Mesendoderm (in vitro differentiated cells): ENCODE measurements around the gene MAEA.
A peak's percentile ranks its signal among the peaks of the same experiment; 100 is the strongest.

ENCODE experiments used
- DNase-seq: peaks from one replicate; pipeline ENCODE4 v3.0.0; 2013
- H2AK5ac ChIP-seq: 2 replicates; pipeline ENCODE4 v1.6.1; 2013; ENCODE audit warnings: low read length, inconsistent platforms
- H2BK120ac ChIP-seq: 2 replicates; pipeline ENCODE4 v1.6.1; 2013; ENCODE audit warnings: low read depth, mild to moderate bottlenecking, low read length, moderate library complexity, mixed read lengths
- H2BK15ac ChIP-seq: replicated peaks from 2 replicates; pipeline ENCODE4 v1.6.1; 2013; ENCODE audit warnings: low read depth, mild to moderate bottlenecking, moderate library complexity
- H2BK5ac ChIP-seq: 2 replicates; pipeline ENCODE4 v1.6.1; 2013; ENCODE audit warnings: low read length, inconsistent platforms
- H3K18ac ChIP-seq: 2 replicates; pipeline ENCODE4 v1.6.1; 2013; ENCODE audit warnings: mild to moderate bottlenecking, low read length, mixed read lengths
- H3K23ac ChIP-seq: one replicate; pipeline ENCODE4 v1.6.1; 2013; ENCODE audit warnings: low read length
- H3K27ac ChIP-seq: 2 replicates; pipeline ENCODE4 v1.5.1; 2013; ENCODE audit warnings: low read depth, mild to moderate bottlenecking, inconsistent platforms, low read length, moderate library complexity
- H3K27me3 ChIP-seq: 2 replicates; pipeline ENCODE4 v1.6.1; 2013; ENCODE audit warnings: low read length, control low read depth, mild to moderate bottlenecking, inconsistent platforms; ENCODE audit not compliant: insufficient read depth, poor library complexity
- H3K36me3 ChIP-seq: 2 replicates; pipeline ENCODE4 v1.6.1; 2013; ENCODE audit warnings: low read length, inconsistent platforms; ENCODE audit not compliant: control insufficient read depth, insufficient read depth
- H3K4ac ChIP-seq: one replicate; pipeline ENCODE4 v1.6.1; 2013; ENCODE audit warnings: low read depth, mild to moderate bottlenecking, low read length, moderate library complexity
- H3K4me1 ChIP-seq: 2 replicates; pipeline ENCODE4 v1.6.1; 2013; ENCODE audit warnings: low read depth, low read length, inconsistent platforms; ENCODE audit not compliant: control insufficient read depth
- H3K4me2 ChIP-seq: 2 replicates; pipeline ENCODE4 v1.6.1; 2013; ENCODE audit warnings: low read length
- H3K4me3 ChIP-seq: 2 replicates; pipeline ENCODE4 v1.5.1; 2013; ENCODE audit warnings: mild to moderate bottlenecking, low read length
- H3K56ac ChIP-seq: one replicate; pipeline ENCODE4 v1.6.1; 2013; ENCODE audit warnings: low read length
- H3K79me1 ChIP-seq: 2 replicates; pipeline ENCODE4 v1.6.1; 2013; ENCODE audit warnings: low read length, inconsistent platforms
- H3K79me2 ChIP-seq: 2 replicates; pipeline ENCODE4 v1.6.1; 2013; ENCODE audit warnings: mild to moderate bottlenecking, low read length; ENCODE audit not compliant: control insufficient read depth, insufficient read depth
- H3K9ac ChIP-seq: 2 replicates; pipeline ENCODE4 v1.6.1; 2013; ENCODE audit warnings: low read length, inconsistent platforms
- H4K5ac ChIP-seq: one replicate; pipeline ENCODE4 v1.6.1; 2013; ENCODE audit warnings: low read length
- H4K8ac ChIP-seq: one replicate; pipeline ENCODE4 v1.6.1; 2013; ENCODE audit warnings: low read depth, mild to moderate bottlenecking, control low read depth, low read length, moderate library complexity
- WGBS: extraction: QIAGEN DNeasy Blood & Tissue Kit; methylation state at CpG from one replicate; pipeline ENCODE4 v1.1.7; 2013; ENCODE audit warnings: low lambda C conversion rate, missing lambda C conversion rate; ENCODE audit not compliant: insufficient coverage; ENCODE audit errors: extremely low coverage; 5-methylcytosine and 5-hydroxymethylcytosine counted together

MAEA gene

GRCh38 chr4:1340861-1341260 is 51.2 kb downstream of the MAEA start:
- no peak overlapping the region for H2BK120ac ChIP-seq
- H3K4ac ChIP-seq: no peak overlapping the region
- no peak overlapping the region for H2BK15ac ChIP-seq
- H3K56ac ChIP-seq: no peak overlapping the region
- H3K23ac ChIP-seq: no peak overlapping the region
- no peaks in the 10 kb centered on the region for H3K79me2 ChIP-seq
- H4K5ac ChIP-seq: no peak overlapping the region
- H3K27ac ChIP-seq: no peak overlapping the region
- peaks cover 14% of the 10 kb centered on the region for H3K36me3 ChIP-seq
- H3K4me1 ChIP-seq: no peaks in the 10 kb centered on the region
- no peak overlapping the region for H3K4me3 ChIP-seq
- H4K8ac ChIP-seq: no peak overlapping the region
- no peak overlapping the region for H2AK5ac ChIP-seq
- no peak overlapping the region for H2BK5ac ChIP-seq
- H3K79me1 ChIP-seq: peaks cover 3% of the 10 kb centered on the region
- H3K27me3 ChIP-seq: no peaks in the 10 kb centered on the region
- no peak for DNase-seq
- H3K4me2 ChIP-seq: no peak overlapping the region
- no peak overlapping the region for H3K18ac ChIP-seq
- WGBS: no CpG with 5 or more reads among the region's 20 CpGs
- no peak overlapping the region for H3K9ac ChIP-seq

- H3K36me3 ChIP-seq: peaks cover 7% of the 10 kb centered on the region
- H3K4me3 ChIP-seq: no peak overlapping the region
- H2BK15ac ChIP-seq: no peak overlapping the region
- no peak overlapping the region for H4K8ac ChIP-seq
- no peaks in the 10 kb centered on the region for H3K79me2 ChIP-seq
- H3K4me1 ChIP-seq: no peaks in the 10 kb centered on the region
- H3K27ac ChIP-seq: no peak overlapping the region
- H3K27me3 ChIP-seq: no peaks in the 10 kb centered on the region
- no peak overlapping the region for H3K9ac ChIP-seq
- no peak overlapping the region for H2AK5ac ChIP-seq
- DNase-seq: no peak
- no peak overlapping the region for H3K56ac ChIP-seq
- no peak overlapping the region for H3K23ac ChIP-seq
- no peak overlapping the region for H3K18ac ChIP-seq
- peaks cover 3% of the 10 kb centered on the region for H3K79me1 ChIP-seq
- no peak overlapping the region for H3K4ac ChIP-seq
- WGBS: no CpG with 5 or more reads among the region's 1 CpG
- H4K5ac ChIP-seq: no peak overlapping the region
- no peak overlapping the region for H2BK5ac ChIP-seq
- no peak overlapping the region for H3K4me2 ChIP-seq
- H2BK120ac ChIP-seq: no peak overlapping the region
Observed at GRCh38 chr4:1342003-1342402, 52.3 kb downstream of the MAEA start.

GRCh38 chr4:1344696-1345095 is 55.0 kb downstream of the MAEA start:
- Histone ChIP-seq H2BK120ac (no peak overlapping the region), H2BK5ac (no peak overlapping the region), H2BK15ac (no peak overlapping the region), H3K27me3 (no peaks in the 10 kb centered on the region), H3K18ac (no peak overlapping the region), H3K9ac (peak overlapping the region; percentile 34), H3K4ac (no peak overlapping the region), H3K79me2 (no peaks in the 10 kb centered on the region), H2AK5ac (no peak overlapping the region), H3K56ac (peak overlapping the region; percentile 64), H3K4me2 (no peak overlapping the region), H3K4me1 (no peaks in the 10 kb centered on the region), H3K4me3 (no peak overlapping the region), H4K8ac (no peak overlapping the region), H3K36me3 (no peaks in the 10 kb centered on the region), H3K79me1 (peaks cover 5% of the 10 kb centered on the region), H4K5ac (no peak overlapping the region), H3K23ac (peak overlapping the region; percentile 89), H3K27ac (no peak overlapping the region)
- WGBS: no CpG with 5 or more reads among the region's 12 CpGs
- no peak for DNase-seq

GRCh38 chr4:1345903-1346780 is 56.5 kb downstream of the MAEA start:
- Histone ChIP-seq H3K36me3 (no peaks in the 10 kb centered on the region), H3K56ac (peak overlapping the region; percentile 97), H4K8ac (peak overlapping the region; percentile 66), H2BK5ac (peak overlapping the region; percentile 13), H3K4me2 (peak overlapping the region; percentile 23), H3K27ac (peak overlapping the region; percentile 89), H2BK120ac (no peak overlapping the region), H3K23ac (no peak overlapping the region), H3K18ac (peak overlapping the region; percentile 60), H2AK5ac (no peak overlapping the region), H3K79me1 (peaks cover 7% of the 10 kb centered on the region), H4K5ac (no peak overlapping the region), H2BK15ac (no peak overlapping the region), H3K4me1 (no peaks in the 10 kb centered on the region), H3K79me2 (no peaks in the 10 kb centered on the region), H3K4ac (peak overlapping the region; percentile 46), H3K27me3 (no peaks in the 10 kb centered on the region), H3K9ac (peak overlapping the region; percentile 98), H3K4me3 (peak overlapping the region; percentile 82)
- DNase-seq: peak; percentile 86
- WGBS: no CpG with 5 or more reads among the region's 76 CpGs

DNA sequence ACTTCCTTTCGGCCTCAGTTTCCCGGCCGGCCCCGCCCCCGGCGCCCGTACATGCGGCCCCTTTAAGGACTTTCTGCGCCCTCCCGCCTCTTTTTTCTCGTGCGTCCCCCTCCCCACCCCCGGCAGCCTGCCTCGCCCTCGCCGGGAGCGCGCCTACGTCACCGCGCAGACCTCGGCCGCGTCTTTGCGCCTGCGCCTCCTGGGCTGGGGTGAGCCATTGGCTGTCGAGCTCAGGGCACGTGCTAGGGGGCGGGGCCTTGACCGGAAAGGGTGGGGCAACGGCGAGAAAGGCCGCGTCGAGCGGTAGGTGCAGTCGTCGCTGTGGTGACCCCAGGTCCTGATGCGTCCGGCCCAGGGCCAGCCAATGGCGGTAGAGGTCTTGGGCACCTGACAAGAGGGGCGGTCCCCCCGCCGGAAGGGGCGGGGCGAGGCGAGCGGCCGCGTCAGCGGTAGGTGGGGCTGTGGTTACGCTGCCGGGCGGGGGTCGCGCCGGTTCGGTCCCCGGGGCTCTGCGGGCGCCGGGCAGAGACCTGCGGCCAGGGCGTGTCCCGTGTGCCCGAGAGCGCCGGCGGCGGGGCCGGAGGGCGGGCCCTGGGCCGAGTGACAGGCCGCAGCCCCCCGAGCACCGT is 57.2 kb downstream of the MAEA start, which contains the start of gene UVSSA:
UVSSA (plus strand) TSS at position 428 of the 629 bp plus-strand sequence. CDS start 884 bp downstream, outside the sequence.
- H3K27me3 ChIP-seq: no peaks in the 10 kb centered on the region
- peak within 1 kb of the TSS; percentile 89 for H3K23ac ChIP-seq
- no peaks in the 10 kb centered on the region for H3K79me2 ChIP-seq
- peak within 1 kb of the TSS; percentile 63 for H2BK5ac ChIP-seq
- H4K5ac ChIP-seq: no peak within 1 kb of the TSS
- peak within 1 kb of the TSS; percentile 66 for H4K8ac ChIP-seq
- DNase-seq: peak; percentile 100
- H2AK5ac ChIP-seq: peak within 1 kb of the TSS; percentile 78
- no peaks in the 10 kb centered on the region for H3K4me1 ChIP-seq
- H3K56ac ChIP-seq: peak within 1 kb of the TSS; percentile 98
- H3K36me3 ChIP-seq: no peaks in the 10 kb centered on the region
- H3K79me1 ChIP-seq: peaks cover 7% of the 10 kb centered on the region
- peak within 1 kb of the TSS; percentile 63 for H2BK120ac ChIP-seq
- H3K9ac ChIP-seq: peak within 1 kb of the TSS; percentile 99
- H3K4me2 ChIP-seq: peak within 1 kb of the TSS; percentile 94
- H3K18ac ChIP-seq: peak within 1 kb of the TSS; percentile 69
- H3K4ac ChIP-seq: peak within 1 kb of the TSS; percentile 93
- peak within 1 kb of the TSS; percentile 93 for H3K27ac ChIP-seq
- no peak within 1 kb of the TSS for H2BK15ac ChIP-seq
- WGBS: no CpG with 5 or more reads among the region's 76 CpGs
- H3K4me3 ChIP-seq: peak within 1 kb of the TSS; percentile 87
